Ishikawa (cell line): Measurements from ENCODE around the gene AAGAB.

Experiments
- CEBPB ChIP-seq: IDR thresholded peaks from 2 replicates; pipeline ENCODE4 v1.6.1; 2012
- NFIC ChIP-seq: IDR thresholded peaks from 2 replicates; pipeline ENCODE4 v1.6.1; 2012
- RAD21 ChIP-seq: IDR thresholded peaks from 2 replicates; pipeline ENCODE4 v1.6.1; 2012; ENCODE audit warnings: low read depth
- TAF1 ChIP-seq: IDR thresholded peaks from 2 replicates; pipeline ENCODE4 v1.6.1; 2012; ENCODE audit warnings: low read depth, mild to moderate bottlenecking
- TEAD4 ChIP-seq: IDR thresholded peaks from 2 replicates; pipeline ENCODE4 v1.6.1; 2012
- TF ChIP-seq, protein P1 (sequence below): IDR thresholded peaks from 2 replicates; pipeline ENCODE4 v1.6.1; 2012

- no peak for TF ChIP-seq RAD21
- TF ChIP-seq, protein P1, sequence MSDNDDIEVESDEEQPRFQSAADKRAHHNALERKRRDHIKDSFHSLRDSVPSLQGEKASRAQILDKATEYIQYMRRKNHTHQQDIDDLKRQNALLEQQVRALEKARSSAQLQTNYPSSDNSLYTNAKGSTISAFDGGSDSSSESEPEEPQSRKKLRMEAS, result no peak
- TF ChIP-seq CEBPB, result no peak
- TF ChIP-seq TAF1, result no peak
- no peak for TF ChIP-seq NFIC
- TF ChIP-seq TEAD4, result no peak
These were observed 9.4 kb downstream of the AAGAB start for GRCh38 chr15:67244971-67245478.
